ENCODE data around the gene RICTOR.

DNA sequence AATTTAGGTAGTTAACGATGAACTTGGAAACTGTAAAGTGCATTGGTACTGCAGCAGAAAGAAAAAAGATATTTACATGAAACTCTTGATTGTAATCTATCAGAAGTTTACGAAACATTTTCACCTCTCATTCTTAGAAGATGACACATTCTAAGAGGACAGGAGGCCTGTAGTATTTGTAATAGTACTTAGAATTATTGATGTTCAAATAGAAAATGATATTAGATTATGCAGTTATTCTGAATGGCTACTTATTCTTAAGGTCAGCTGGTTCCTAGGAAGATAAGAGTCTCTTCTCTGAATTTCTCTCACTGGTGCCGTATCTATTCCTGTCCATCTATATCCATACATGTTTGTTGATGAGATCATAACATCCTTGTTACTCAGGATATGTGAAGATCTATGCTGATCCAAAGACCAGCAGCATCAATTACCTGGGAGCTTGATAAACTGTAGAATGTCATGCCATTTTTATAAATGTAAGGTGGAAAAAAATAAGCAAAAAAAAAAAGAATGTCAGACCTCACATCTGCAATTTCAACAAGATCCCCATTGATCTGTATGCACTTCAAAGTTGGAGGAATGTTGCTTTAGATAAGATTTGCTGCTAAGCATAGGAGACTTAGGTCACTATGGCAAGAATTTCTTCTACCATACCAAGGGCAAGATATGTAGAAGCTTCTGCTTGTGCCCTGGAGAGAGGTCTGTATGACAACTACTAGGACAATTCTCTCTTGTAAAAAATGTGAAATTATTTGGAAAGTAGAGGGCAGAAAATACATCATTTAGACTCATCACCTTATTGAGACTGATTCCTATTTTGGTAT is 42.4 kb upstream of the RICTOR start:
- no peak for TF ChIP-seq CEBPB (IDR thresholded peaks at IDR 0.05; ENCODE audit: low read depth, low read length)
- TF ChIP-seq, protein P1, sequence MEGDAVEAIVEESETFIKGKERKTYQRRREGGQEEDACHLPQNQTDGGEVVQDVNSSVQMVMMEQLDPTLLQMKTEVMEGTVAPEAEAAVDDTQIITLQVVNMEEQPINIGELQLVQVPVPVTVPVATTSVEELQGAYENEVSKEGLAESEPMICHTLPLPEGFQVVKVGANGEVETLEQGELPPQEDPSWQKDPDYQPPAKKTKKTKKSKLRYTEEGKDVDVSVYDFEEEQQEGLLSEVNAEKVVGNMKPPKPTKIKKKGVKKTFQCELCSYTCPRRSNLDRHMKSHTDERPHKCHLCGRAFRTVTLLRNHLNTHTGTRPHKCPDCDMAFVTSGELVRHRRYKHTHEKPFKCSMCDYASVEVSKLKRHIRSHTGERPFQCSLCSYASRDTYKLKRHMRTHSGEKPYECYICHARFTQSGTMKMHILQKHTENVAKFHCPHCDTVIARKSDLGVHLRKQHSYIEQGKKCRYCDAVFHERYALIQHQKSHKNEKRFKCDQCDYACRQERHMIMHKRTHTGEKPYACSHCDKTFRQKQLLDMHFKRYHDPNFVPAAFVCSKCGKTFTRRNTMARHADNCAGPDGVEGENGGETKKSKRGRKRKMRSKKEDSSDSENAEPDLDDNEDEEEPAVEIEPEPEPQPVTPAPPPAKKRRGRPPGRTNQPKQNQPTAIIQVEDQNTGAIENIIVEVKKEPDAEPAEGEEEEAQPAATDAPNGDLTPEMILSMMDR (conservative IDR thresholded peaks at IDR 0.05; ENCODE audit: low read depth, low read length), result no peak
- TF ChIP-seq POLR2A (IDR thresholded peaks at IDR 0.05; ENCODE audit: low read depth, low read length), result no peak
- TF ChIP-seq MAZ (IDR thresholded peaks at IDR 0.05; ENCODE audit: borderline replicate concordance, low read depth, low read length), result no peak
- TF ChIP-seq RFX5 (IDR thresholded peaks at IDR 0.05; ENCODE audit: low read depth, low read length), result no peak
- no peak for TF ChIP-seq MXI1 (IDR thresholded peaks at IDR 0.05; ENCODE audit: borderline replicate concordance, low read depth, low read length)
- no peak for TF ChIP-seq CHD1 (IDR thresholded peaks at IDR 0.05; ENCODE audit: low read depth, low read length)
- no peak for TF ChIP-seq RAD21 (IDR thresholded peaks at IDR 0.05; ENCODE audit: low read length)
- TF ChIP-seq RCOR1 (IDR thresholded peaks at IDR 0.05; ENCODE audit: insufficient replicate concordance, low read length), result no peak
- TF ChIP-seq, protein P2, sequence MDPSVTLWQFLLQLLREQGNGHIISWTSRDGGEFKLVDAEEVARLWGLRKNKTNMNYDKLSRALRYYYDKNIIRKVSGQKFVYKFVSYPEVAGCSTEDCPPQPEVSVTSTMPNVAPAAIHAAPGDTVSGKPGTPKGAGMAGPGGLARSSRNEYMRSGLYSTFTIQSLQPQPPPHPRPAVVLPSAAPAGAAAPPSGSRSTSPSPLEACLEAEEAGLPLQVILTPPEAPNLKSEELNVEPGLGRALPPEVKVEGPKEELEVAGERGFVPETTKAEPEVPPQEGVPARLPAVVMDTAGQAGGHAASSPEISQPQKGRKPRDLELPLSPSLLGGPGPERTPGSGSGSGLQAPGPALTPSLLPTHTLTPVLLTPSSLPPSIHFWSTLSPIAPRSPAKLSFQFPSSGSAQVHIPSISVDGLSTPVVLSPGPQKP (IDR thresholded peaks at IDR 0.05; ENCODE audit: borderline replicate concordance, low read depth, low read length), result no peak
- TF ChIP-seq, protein P3, sequence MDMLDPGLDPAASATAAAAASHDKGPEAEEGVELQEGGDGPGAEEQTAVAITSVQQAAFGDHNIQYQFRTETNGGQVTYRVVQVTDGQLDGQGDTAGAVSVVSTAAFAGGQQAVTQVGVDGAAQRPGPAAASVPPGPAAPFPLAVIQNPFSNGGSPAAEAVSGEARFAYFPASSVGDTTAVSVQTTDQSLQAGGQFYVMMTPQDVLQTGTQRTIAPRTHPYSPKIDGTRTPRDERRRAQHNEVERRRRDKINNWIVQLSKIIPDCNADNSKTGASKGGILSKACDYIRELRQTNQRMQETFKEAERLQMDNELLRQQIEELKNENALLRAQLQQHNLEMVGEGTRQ (IDR thresholded peaks at IDR 0.05; ENCODE audit: low read depth, low read length), result no peak
- TF ChIP-seq FOS (IDR thresholded peaks at IDR 0.05; ENCODE audit: low read depth, low read length), result no peak
- TF ChIP-seq SMC3 (IDR thresholded peaks at IDR 0.05; ENCODE audit: low read depth, low read length), result no peak
